Body of pancreas (tissue), 4 donors: ENCODE results near the gene C1GALT1.

Source experiments
- CTCF ChIP-seq, 7 experiments: fragments of 450-650 bp in 4 of 7; fragments of 200-600 bp in 3 of 7; sonication (generic) in 3 of 7; IDR thresholded peaks; one replicate each; pipeline ENCODE4 v1.5.1; 2016 to 2019; ENCODE audit warnings: antibody characterized with exemption in 7 of 7
- POLR2A ChIP-seq, 3 donors: fragments of 450-650 bp; IDR thresholded peaks; one replicate each; pipeline ENCODE4 v1.6.1; 2016; ENCODE audit warnings: antibody characterized with exemption in 3 of 3, mild to moderate bottlenecking in 2 of 3

- no peak for TF ChIP-seq CTCF (IDR thresholded peaks at IDR 0.05)
- no peak for TF ChIP-seq POLR2A (IDR thresholded peaks at IDR 0.05)
These were observed 30.0 kb upstream of the C1GALT1 start for GRCh38 chr7:7152315-7152714.
